ENCODE results near the gene AIRE. TPM values are rescaled to one million over a fixed set of nuclear protein-coding genes. Genes with fewer than 3 reads are reported as not detected.

Gene AIRE
- total RNA-seq, 2 donors from 2014 or later, result not detected

DNA sequence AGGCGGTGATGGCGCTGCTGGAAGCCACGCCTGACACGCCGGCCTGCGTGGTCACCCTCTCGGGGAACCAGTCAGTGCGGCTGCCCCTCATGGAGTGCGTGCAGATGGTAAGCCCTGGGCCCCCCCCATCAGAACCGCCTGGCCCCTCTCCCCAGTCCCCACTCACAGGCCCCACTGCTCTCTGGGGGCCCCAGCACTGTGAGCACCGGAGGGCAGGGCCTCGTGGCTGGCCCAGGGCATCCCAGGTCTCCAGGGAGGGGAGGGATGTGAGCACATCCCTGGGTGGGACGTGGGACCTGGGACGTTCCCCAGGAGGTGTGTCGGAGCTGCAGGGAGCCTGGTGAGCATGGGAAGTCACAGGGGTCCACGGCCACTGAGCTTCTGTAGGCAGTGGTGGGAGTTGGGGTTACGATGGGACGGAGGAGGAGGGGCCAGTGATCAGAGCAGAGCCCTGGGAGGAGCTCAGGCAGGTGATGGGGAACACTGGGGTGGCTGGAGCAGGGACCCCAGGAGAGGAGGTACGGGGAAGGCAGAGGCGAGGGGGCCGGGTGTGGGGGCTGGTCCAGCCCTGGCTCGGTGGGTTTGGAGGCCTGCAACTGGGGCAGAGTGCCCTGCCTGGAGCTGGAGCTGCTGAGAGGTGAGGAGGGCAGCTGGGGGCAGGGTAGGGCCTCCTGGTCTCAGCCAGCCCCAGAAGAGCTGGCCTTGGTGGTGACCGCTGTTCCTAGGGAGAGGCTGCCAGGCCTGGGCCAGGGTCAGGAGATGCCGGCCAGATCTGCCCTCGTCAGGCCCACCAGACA, 33.0 kb downstream of the AIRE start:
- 91% methylated on average over 25 of the region's 25 CpGs for WGBS
- peaks cover 10 to 18% of the 10 kb centered on the region in 2 donors for H3K36me3 ChIP-seq
- no peaks in the 10 kb centered on the region for H3K9me3 ChIP-seq
- H3K4me3 ChIP-seq, result no peak overlapping the region
- TF ChIP-seq, protein P1, sequence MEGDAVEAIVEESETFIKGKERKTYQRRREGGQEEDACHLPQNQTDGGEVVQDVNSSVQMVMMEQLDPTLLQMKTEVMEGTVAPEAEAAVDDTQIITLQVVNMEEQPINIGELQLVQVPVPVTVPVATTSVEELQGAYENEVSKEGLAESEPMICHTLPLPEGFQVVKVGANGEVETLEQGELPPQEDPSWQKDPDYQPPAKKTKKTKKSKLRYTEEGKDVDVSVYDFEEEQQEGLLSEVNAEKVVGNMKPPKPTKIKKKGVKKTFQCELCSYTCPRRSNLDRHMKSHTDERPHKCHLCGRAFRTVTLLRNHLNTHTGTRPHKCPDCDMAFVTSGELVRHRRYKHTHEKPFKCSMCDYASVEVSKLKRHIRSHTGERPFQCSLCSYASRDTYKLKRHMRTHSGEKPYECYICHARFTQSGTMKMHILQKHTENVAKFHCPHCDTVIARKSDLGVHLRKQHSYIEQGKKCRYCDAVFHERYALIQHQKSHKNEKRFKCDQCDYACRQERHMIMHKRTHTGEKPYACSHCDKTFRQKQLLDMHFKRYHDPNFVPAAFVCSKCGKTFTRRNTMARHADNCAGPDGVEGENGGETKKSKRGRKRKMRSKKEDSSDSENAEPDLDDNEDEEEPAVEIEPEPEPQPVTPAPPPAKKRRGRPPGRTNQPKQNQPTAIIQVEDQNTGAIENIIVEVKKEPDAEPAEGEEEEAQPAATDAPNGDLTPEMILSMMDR (IDR thresholded peaks at IDR 0.05), result no peak
- no peak for TF ChIP-seq POLR2A (IDR thresholded peaks at IDR 0.05)
- no peak for TF ChIP-seq POLR2AphosphoS5 (IDR thresholded peaks at IDR 0.05)
- no peak for DNase-seq (ENCODE audit: low spot score)
- H3K4me1 ChIP-seq (replicated peaks), result no peaks in the 10 kb centered on the region
- intact Hi-C loops (cut with DNase I), result no loop called here
- H3K27ac ChIP-seq, result no peak overlapping the region
- no peaks in the 10 kb centered on the region for H3K27me3 ChIP-seq (replicated peaks; ENCODE audit: insufficient read depth)

DNA sequence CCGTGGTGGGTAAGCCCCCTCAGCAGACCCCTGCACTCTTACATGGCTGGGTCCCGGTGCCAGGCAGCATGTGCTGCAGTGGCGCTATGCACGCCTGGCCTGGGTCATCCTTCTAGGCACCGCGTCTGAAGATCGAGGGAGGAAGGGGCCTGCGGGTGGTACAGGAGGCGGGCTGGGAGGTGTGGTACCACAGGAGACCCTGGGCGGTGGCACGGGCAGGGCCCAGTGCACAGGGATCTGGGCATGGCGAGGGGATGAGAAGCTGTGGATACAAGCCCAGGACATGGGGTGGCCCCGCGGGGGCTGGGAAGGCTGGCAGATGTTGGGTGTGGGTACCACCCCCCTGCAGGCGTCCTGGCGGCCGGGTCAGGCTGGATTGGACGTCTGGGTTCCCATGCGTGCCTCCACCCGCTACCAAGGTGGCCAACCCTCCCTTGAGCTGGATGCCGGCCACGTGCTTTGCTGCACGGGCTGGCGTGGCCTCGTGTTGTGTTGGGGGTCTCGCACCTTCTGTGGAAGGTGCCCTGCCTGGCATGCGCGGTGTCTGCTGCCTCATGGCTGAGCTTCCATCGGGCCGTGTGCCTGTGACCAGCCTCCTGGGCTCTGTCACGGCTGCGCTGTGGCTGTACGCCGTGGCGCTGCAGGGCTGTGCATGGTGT, 33.9 kb downstream of the AIRE start:
- TF ChIP-seq, protein P1 (IDR thresholded peaks at IDR 0.05), result no peak
- TF ChIP-seq POLR2AphosphoS5 (IDR thresholded peaks at IDR 0.05) (no peak), POLR2A (IDR thresholded peaks at IDR 0.05) (no peak)
- H3K27me3 ChIP-seq (replicated peaks; ENCODE audit: insufficient read depth), result no peaks in the 10 kb centered on the region
- H3K4me3 ChIP-seq, result no peak overlapping the region
- H3K36me3 ChIP-seq, result peaks cover 8 to 14% of the 10 kb centered on the region in 2 donors
- intact Hi-C loops (cut with DNase I), result no loop called here
- WGBS, result 93% methylated on average over 35 of the region's 35 CpGs
- H3K4me1 ChIP-seq (replicated peaks), result no peaks in the 10 kb centered on the region
- no peaks in the 10 kb centered on the region for H3K9me3 ChIP-seq
- no peak overlapping the region for H3K27ac ChIP-seq
- DNase-seq (ENCODE audit: low spot score), result no peak

- TF ChIP-seq POLR2A (IDR thresholded peaks at IDR 0.05), result no peak
- TF ChIP-seq, protein P1 (IDR thresholded peaks at IDR 0.05), result no peak
- no peak for TF ChIP-seq POLR2AphosphoS5 (IDR thresholded peaks at IDR 0.05)
- Histone ChIP-seq H3K36me3 (peaks cover 8 to 14% of the 10 kb centered on the region in 2 donors), H3K9me3 (no peaks in the 10 kb centered on the region), H3K27me3 (replicated peaks; ENCODE audit: insufficient read depth) (no peaks in the 10 kb centered on the region), H3K27ac (no peak overlapping the region), H3K4me3 (no peak overlapping the region), H3K4me1 (replicated peaks) (no peaks in the 10 kb centered on the region)
- no peak for DNase-seq (ENCODE audit: low spot score)
- intact Hi-C loops (cut with DNase I), result no loop called here
- 93% methylated on average over 13 of the region's 13 CpGs for WGBS
Measured at GRCh38 chr21:44320847-44321246, 35.2 kb downstream of the AIRE start.

DNA sequence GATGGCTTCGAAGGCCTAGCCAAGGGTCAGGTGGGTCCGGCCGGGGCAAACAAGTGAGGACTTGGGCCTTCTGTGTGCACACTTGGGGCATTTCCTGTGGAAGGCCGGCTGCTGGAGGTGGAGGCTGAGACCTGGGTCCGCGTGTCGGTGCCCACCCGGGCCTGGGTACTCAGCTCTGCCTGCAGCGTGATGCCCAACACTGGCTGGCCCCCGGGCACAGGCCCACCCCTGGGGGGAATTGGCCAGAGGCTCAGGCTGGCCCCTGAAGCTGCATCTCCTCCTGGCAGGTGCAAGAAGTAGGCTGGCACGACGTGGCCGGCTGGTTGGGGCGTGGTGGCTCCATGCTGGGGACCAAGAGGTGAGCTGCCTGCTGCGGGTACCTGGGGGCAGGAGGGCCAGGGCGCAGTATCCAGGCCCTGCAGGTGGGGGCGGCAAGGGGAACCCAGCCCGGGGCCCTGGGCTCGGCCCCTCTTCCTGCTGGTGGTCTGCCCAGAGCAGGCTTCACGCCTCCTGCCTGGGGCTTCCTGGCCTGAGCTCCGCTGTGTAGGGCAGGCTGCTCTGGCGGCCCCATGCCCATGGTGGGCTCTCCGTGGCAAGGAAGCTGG, 36.3 kb downstream of the AIRE start:
- Histone ChIP-seq H3K27me3 (replicated peaks; ENCODE audit: insufficient read depth) (no peaks in the 10 kb centered on the region), H3K36me3 (peaks cover 8 to 14% of the 10 kb centered on the region in 2 donors), H3K27ac (no peak overlapping the region), H3K4me1 (replicated peaks) (no peaks in the 10 kb centered on the region), H3K9me3 (no peaks in the 10 kb centered on the region), H3K4me3 (no peak overlapping the region)
- TF ChIP-seq POLR2AphosphoS5 (IDR thresholded peaks at IDR 0.05), result no peak
- DNase-seq (ENCODE audit: low spot score), result no peak
- intact Hi-C loops (cut with DNase I), result no loop called here
- 93% methylated on average over 13 of the region's 23 CpGs for WGBS

- H3K9me3 ChIP-seq, result no peaks in the 10 kb centered on the region
- TF ChIP-seq POLR2AphosphoS5 (IDR thresholded peaks at IDR 0.05) (no peak), POLR2A (IDR thresholded peaks at IDR 0.05) (no peak)
- TF ChIP-seq, protein P1 (IDR thresholded peaks at IDR 0.05), result no peak
- WGBS, result 88% methylated on average over 38 of the region's 38 CpGs
- peaks cover 8 to 14% of the 10 kb centered on the region in 2 donors for H3K36me3 ChIP-seq
- DNase-seq (ENCODE audit: low spot score), result no peak
- H3K4me3 ChIP-seq, result no peak overlapping the region
- H3K27me3 ChIP-seq (replicated peaks; ENCODE audit: insufficient read depth), result no peaks in the 10 kb centered on the region
- H3K27ac ChIP-seq, result no peak overlapping the region
- intact Hi-C loops (cut with DNase I), result no loop called here
- no peaks in the 10 kb centered on the region for H3K4me1 ChIP-seq (replicated peaks)
Measured at GRCh38 chr21:44322621-44323325, 37.1 kb downstream of the AIRE start.
